Endometrium (tissue), 2 donors: ENCODE data around the gene STOML2.

Experiments used
- FAIRE-seq: peaks from 2 replicates; lab custom pipeline; 2012; peaks lifted over from hg19 to GRCh38; lab: Jason Lieb, UNC
- donor health status: control.
- donor health status: control.

Gene STOML2

GRCh38 chr9:35107297-35108290 lies 4.7 kb upstream of the STOML2 start:
- FAIRE-seq = no peak

GRCh38 chr9:35106343-35106730 lies 3.4 kb upstream of the STOML2 start:
- FAIRE-seq = no peak

GRCh38 chr9:35105571-35106342 lies 2.8 kb upstream of the STOML2 start:
- no peak for FAIRE-seq

GRCh38 chr9:35105126-35105525 lies 2.2 kb upstream of the STOML2 start:
- FAIRE-seq = no peak

GRCh38 chr9:35104586-35104985 lies 1.7 kb upstream of the STOML2 start:
- no peak for FAIRE-seq

GRCh38 chr9:35103660-35104191 lies 795 bp upstream of the STOML2 start:
- no peak for FAIRE-seq

GRCh38 chr9:35102465-35102768 lies 514 bp downstream of the STOML2 start:
- FAIRE-seq = no peak

- no peak for FAIRE-seq
Measured at GRCh38 chr9:35097573-35097972, 5.4 kb downstream of the STOML2 start.

- FAIRE-seq = no peak
Measured at GRCh38 chr9:35096035-35096849, 6.7 kb downstream of the STOML2 start, which contains the start of gene PIGO. Gene PIGO (minus strand): TSS chr9:35096591. CDS start chr9:35095565, 1,026 bp downstream.

DNA sequence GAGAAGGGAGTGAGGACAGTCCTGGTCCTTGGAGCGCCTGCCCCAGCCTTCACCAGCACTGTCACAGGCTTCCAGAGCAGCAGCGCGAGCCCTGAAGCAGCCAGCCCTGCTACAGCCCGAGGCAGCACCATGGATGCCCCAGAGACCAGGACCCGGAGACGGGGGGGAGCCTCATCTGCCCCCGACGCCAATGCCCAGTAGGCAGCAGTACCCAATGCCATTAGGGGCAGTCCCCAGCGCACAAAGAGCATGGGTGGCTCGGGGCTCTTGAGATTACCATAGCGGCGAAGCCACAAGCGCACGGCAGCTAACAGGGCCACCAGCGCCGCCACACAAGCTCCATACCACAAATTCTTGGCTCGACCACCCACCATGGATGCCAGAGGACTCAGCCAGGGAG lies 11.4 kb downstream of the STOML2 start:
- FAIRE-seq = no peak

GRCh38 chr9:35089434-35089833 lies 13.5 kb downstream of the STOML2 start:
- no peak for FAIRE-seq

GRCh38 chr9:35085078-35085477 lies 17.9 kb downstream of the STOML2 start:
- no peak for FAIRE-seq

DNA sequence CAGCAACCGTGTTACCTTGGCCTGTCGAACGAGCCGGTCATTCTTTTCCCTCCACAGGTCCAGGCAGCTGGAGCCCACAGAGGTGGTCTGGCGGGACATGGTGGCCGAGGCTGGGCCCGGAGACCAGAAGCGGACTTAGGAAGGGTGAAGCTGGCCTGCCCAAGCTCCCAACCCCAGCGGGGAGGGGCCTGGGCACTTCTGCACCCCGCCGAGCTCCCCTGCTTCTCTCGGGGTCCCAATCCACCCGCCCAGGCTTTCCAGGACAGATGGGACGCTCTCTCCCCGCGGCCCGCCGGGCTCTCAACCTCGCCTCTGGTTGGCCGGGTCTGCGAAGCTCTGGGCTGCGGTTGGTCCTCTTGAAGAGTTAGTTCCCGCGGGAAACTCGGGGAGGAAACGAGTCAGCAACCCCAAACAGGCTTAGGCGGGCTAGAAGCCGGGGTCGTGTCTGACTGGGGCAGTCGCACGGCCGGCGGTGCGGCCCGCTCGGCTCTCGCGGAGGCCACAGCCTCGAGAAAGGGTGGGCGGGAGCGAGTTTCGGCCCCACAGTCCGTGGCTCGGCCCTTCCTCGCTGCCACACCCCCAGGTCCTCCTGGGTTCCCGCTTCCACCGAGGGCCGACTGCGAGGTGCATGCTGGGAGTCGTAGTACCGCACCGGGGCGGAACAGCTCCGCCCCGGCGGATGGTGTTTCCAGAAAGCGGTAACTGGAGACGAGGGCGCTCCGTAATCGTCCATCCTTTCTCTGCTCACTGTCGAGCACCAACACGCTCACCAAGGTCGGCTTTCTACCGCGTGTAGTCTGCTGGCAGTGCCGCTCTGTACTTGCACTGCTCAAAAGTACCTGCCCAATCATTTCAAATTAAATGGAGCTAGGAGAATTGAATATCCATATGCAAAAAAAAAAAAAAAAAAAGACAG lies 23.2 kb downstream of the STOML2 start, which contains the start of gene FANCG:
Gene FANCG, minus strand, starts transcription at position 517 of the 916 bp plus-strand sequence. Its CDS starts 418 bp downstream, at position 99.
- peak; percentile 21 for FAIRE-seq

- no peak for FAIRE-seq
Measured at GRCh38 chr9:35079041-35079425, 23.9 kb downstream of the STOML2 start.

- no peak for FAIRE-seq
Measured at GRCh38 chr9:35078066-35078465, 24.9 kb downstream of the STOML2 start.

DNA sequence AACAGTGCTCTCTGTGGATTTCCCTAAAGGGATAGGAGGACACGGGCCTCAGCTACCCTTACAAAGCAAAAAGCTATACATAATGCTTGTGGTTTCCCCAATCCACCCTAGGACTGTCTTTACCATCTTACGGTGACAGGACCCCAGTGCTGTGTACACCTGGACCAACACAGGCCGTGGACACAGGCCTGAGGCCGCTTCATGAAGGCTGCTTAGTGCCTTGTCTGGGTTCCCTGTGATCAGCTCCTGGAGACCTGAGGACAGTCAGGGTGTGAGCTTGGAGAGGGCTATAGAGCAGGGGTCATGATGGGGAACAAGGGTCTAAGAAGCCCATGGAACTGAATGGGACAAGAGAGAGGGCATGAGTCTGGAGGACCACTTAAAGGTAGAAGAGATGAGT lies 26.1 kb downstream of the STOML2 start:
- no peak for FAIRE-seq

- FAIRE-seq = no peak
Measured at GRCh38 chr9:35075358-35075757, 27.6 kb downstream of the STOML2 start.

DNA sequence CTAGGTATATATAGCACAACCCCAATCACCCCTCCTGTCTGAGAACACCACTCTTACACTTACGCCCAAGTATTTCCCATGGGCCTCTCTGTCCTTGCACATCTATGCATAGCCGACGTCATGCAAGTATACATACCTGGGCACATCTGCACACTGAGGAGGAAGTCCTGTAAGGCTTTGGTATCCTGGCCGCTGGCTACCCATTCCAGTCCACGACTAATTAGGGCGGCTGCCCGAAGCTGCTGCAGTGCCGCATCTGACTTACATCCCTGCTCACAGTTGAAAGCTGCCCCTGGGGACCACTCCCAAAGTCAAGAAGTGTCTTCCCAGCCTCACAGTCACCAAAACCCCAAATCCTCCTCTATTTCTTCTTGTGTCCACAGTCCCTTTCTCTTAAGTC lies 28.1 kb downstream of the STOML2 start:
- FAIRE-seq = no peak

GRCh38 chr9:35074141-35074540 lies 28.8 kb downstream of the STOML2 start:
- no peak for FAIRE-seq

DNA sequence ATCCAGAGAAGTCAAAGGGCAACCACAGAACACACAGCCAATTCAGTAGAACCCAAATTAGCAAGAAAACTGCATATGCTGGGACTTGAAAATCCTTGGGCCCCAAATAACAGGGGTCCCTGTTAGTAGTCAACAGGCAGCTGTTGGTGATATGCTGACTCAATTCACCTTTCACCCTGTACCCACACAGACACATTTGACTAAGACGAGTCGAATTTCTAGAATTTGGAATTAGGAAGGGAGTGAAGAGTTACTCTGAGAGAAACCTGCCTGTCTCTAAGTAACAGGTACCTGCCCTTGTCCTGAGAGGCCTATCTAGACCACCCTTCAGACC lies 29.7 kb downstream of the STOML2 start:
- no peak for FAIRE-seq
